ENCODE results near the gene CHL1. TPM values are rescaled to one million over a fixed set of nuclear protein-coding genes. Genes with fewer than 3 reads are reported as not detected.
"Not testable (repeated sequence)": the region's sequence is repeated elsewhere in the genome, so short reads cannot be mapped to it uniquely, and the experiment has no call there.

The CHL1 gene
- polyA plus RNA-seq, 3 donors = 1.7 to 17.1 (median 8.2) TPM

DNA sequence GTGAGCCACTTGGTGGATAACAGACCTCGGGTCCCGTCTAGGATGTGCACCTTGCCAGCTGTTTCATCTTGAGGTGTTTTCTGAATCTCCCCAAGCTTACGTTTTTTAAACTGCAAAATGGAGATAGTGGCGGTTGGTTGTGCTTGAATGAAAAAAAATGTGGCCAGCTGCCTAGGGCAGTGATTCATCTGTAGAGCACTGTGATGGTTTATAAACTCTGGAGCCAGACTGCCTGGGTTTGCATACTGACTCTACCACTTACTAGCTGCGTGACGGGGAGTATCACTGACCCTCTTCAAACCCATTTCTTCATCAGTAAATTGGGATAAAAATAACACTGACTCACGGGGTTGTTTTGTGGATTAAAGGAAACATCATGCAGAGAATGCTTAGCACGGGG, 159.1 kb downstream of the CHL1 start:
- WGBS, 3 donors = 55 to 63% (median 56%) methylated on average over 8 of the region's 8 CpGs
- H3K27ac ChIP-seq (ENCODE audit: low read depth, low read length) = no peak overlapping the region

- no peak overlapping the region for H3K27ac ChIP-seq (ENCODE audit: low read depth, low read length)
- whole genome bisulfite sequencing, 3 donors = 44 to 52% (median 47%) methylated on average over 4 of the region's 4 CpGs
Measured at GRCh38 chr3:356952-357351, 160.4 kb downstream of the CHL1 start.

DNA sequence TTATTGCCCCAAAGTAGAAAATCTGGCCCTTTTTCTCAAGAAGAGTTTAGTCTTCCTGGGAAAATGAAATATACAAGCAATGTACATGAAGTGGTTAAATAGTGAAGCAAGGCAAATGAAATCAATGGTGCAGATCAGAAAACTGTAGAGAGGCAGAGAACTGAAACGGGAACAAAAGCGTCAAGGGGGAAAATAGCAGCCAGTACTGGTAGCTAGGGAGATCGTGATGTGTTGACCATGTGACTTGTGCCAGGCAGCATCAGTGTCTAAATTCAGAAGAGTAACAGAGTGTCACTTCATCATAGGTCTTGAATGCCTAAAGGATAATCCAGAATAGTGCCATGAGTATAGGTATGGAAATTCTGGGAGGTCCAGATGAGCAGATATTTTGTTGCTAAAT, 163.1 kb downstream of the CHL1 start:
- H3K27ac ChIP-seq (ENCODE audit: low read depth, low read length) = no peak overlapping the region
- 43 to 62% (median 56%) methylated on average over 3 of the region's 3 CpGs for WGBS, 3 donors

- WGBS, 3 donors = 71 to 85% (median 82%) methylated on average over 6 of the region's 6 CpGs
Measured at GRCh38 chr3:362681-363338, 166.2 kb downstream of the CHL1 start.

GRCh38 chr3:364287-364686, 167.7 kb downstream of the CHL1 start:
- WGBS, 3 donors = 75 to 85% (median 79%) methylated on average over 4 of the region's 4 CpGs
- H3K27ac ChIP-seq (ENCODE audit: low read depth, low read length) = no peak overlapping the region

More at GRCh38 chr3:362681-363338, 166.2 kb downstream of the CHL1 start:
- no peak overlapping the region for H3K27ac ChIP-seq (ENCODE audit: low read depth, low read length)

- H3K27ac ChIP-seq (ENCODE audit: low read depth, low read length) = no peak overlapping the region
- 23 to 68% (median 68%) methylated on average over 1 of the region's 1 CpG for WGBS, 3 donors
Measured at GRCh38 chr3:365268-365667, 168.7 kb downstream of the CHL1 start.

DNA sequence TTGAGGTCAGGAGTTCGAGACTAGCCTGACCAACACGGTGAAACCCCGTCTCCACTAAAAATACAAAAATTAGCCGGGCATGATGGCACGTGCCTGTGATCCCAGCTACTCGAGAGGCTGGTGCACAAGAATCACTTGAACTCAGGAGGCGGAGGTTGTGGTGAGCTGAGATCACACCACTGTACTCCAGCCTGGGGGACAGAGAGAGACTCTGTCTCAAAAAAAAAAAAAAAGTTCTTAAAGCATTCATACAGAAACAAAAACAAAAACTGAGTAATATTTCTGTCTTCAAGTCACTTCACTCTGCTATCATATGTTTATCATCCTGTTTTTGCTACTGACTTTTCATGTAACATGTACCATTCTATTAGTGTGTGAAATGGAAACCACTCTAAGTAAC, 169.7 kb downstream of the CHL1 start:
- not testable (repeated sequence) for H3K27ac ChIP-seq (ENCODE audit: low read depth, low read length)
- 82 to 89% (median 87%) methylated on average over 7 of the region's 7 CpGs for WGBS, 3 donors

DNA sequence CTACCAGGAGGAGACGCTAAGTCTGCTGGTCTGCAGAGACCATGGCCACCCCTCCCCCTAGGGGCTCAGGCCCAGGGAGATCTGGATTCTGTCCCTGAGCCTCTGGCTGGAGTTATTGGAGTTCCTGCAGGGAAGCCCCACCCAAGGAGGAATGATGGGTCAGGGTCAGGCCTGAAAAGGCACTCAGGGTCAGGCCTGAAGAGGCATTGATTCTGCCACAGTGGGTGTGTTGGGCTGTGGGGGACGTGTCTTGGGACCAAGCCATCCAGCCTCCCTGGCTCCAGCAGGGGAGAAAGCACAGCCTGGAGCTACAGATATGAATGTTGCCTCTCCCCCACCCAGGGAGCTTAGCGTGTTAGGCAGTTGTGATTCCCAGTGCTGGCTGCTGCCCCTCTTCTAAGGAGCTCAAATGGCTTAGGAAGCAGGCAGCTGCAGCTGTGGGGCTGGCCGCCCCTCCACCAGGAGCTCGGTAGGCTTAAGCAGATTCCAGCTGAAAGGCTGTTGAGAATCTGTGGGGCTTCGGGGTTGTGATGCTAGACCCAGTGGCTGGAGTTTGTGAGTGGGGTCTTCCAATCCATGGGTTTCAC, 176.7 kb downstream of the CHL1 start:
- WGBS, 3 donors = 59 to 73% (median 62%) methylated on average over 6 of the region's 6 CpGs
- H3K27ac ChIP-seq (ENCODE audit: low read depth, low read length) = no peak overlapping the region

DNA sequence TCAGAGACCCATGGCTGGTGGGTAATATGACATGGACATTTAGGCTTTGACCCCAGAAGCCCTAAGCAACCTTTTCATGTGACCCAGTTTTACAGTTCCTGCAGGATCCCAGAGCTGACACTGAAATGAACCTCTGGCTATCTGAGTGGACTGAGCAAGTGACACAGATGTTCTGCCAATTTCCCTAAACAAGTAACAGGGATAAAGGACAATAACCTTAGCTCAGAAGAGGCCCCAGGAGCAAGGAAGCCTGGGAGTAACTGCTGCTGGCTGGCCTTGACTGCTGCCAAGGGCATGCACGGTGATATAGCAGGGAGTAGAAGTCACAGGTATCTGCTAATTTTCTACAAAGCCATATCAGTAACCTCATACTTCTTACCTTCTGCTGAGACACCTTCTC, 177.9 kb downstream of the CHL1 start:
- H3K27ac ChIP-seq (ENCODE audit: low read depth, low read length) = no peak overlapping the region
- WGBS, 3 donors = 11 to 68% (median 67%) methylated on average over 1 of the region's 1 CpG

DNA sequence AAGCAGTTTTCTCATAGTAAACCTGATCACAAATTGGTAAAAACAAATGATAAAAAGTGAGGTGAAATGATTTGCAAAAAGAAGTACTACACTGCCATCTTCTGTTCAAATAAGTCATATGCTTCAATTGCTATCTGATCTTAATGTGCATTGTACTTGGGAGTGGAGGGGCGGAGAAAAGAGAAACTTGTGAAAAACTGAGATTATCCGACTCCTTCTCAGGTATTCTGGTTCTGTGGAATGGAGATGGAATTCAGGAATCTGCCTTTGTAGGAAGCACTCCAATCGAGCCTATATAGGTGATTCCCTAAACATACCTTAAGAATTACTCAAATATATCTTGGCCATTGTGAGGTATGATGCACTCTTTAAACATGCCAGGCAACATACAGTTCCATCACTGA, 180.6 kb downstream of the CHL1 start:
- H3K27ac ChIP-seq (ENCODE audit: low read depth, low read length) = no peak overlapping the region
- 19 to 35% (median 28%) methylated on average over 3 of the region's 3 CpGs for WGBS, 3 donors

DNA sequence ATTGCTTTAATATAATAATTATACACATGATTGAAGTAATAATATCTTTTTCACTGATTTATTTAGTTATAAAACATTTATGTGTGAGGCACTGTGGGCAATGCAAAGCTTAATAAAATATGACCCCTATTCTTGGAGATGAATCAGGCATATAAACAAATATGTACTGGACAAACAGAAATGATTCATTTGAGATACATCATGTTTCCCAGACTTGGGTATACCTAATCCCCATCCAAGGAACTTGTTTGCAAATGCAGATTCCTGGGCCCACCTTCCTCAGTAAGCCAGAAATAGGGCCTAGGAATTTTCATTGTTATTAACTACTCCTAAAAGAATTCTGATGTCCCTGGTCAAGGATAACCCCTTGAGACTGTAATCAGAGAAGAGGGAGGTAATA, 184.2 kb downstream of the CHL1 start:
- no peak overlapping the region for H3K27ac ChIP-seq (ENCODE audit: low read depth, low read length)

DNA sequence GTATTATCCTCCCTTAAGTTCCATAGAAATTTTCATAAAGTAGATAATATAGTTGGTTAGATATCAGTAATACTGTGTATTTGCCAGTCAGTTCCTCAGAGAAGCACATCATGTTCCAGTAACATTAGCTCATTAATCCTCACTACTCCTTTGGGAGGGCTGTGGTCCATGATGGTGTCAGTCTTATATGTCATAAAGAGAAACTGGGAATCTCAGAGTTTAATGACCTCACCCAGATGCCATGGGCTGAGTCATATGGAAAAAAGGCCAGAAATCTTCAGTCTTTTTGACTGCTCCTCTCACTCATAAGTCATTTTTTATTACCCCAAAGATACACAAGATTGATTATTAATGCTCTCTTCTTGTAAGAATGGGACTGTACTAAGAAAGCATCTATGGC, 188.6 kb downstream of the CHL1 start:
- H3K27ac ChIP-seq (ENCODE audit: low read depth, low read length) = no peak overlapping the region

DNA sequence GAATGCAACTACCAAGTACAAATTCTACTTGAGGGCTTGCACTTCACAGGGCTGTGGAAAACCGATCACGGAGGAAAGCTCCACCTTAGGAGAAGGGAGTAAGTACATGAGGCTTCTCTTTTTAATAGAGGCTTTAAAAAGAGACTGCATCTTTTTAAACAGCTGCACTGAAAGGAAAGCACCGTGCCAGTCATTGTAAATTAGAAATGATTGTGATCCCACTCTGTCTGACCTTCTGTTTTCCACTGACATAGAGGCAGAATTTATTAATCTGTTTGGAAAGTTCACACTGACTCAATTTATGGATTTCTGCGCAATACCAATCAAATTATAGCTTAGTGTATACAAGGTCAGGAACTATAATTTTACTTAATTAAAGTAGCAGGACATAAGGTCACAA, 198.2 kb downstream of the CHL1 start:
- H3K27ac ChIP-seq (ENCODE audit: low read depth, low read length) = no peak overlapping the region
- WGBS, 3 donors = 56 to 71% (median 61%) methylated on average over 4 of the region's 4 CpGs

GRCh38 chr3:396293-396692, 199.7 kb downstream of the CHL1 start:
- H3K27ac ChIP-seq (ENCODE audit: low read depth, low read length) = no peak overlapping the region
- 67 to 83% (median 76%) methylated on average over 3 of the region's 3 CpGs for WGBS, 3 donors

DNA sequence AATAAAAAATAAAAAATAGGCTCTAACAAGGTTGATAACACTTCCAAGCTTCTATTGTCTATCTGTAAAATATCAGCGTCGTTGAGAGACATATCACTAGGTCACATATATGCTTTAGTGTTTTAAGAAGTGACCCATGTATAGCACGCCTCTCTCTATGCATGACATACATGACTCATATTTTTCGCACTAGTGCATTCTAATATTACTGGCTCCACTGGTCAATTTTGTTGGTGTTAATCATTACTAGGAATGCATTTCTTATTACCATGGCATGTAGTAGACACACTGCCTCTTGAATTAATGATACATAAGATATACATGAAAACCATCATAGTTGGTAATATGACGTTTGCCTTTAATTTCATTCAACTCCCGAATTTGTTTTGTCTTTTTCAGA, 203.1 kb downstream of the CHL1 start:
- 81 to 87% (median 86%) methylated on average over 6 of the region's 6 CpGs for WGBS, 3 donors
- no peak overlapping the region for H3K27ac ChIP-seq (ENCODE audit: low read depth, low read length)

DNA sequence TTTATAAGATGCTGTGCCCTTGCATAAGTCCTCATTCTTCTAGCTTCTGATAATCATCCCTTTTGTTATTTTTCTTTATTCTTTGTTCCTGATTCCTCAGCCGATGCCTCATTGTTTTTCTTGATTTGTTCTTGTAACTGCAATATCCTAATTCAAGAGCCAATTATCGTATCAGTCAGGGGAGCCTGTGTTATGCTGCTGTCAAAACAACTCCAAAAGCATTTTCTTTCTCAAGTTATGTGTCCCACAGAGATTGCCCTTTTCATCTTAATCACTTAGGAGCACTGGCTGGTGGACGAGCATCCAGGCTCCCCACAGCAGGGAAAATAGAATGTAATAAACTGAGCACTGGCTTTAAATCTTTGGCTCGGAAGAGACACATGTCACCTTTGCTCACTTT, 207.3 kb downstream of the CHL1 start:
- no peak overlapping the region for H3K27ac ChIP-seq (ENCODE audit: low read depth, low read length)
- WGBS, 3 donors = 72 to 78% (median 75%) methylated on average over 4 of the region's 4 CpGs

DNA sequence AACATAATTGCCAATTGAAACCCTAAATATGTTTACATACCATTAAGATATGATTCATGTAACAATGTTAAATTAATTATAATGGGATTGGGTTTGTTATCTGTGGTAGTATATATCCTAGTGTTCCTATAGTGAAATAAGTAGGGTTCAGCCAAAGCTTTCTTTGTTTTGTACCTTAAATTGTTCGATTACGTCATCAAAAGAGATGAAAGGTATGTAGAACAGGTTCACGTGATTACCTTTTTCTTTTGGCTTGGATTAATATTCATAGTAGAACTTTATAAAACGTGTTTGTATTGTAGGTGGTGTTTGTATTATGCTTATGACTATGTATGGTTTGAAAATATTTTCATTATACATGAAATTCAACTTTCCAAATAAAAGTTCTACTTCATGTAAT, 212.4 kb downstream of the CHL1 start:
- H3K27ac ChIP-seq (ENCODE audit: low read depth, low read length) = no peak overlapping the region
- WGBS, 3 donors = 68 to 77% (median 76%) methylated on average over 4 of the region's 4 CpGs

- 30 to 41% (median 31%) methylated on average over 2 of the region's 2 CpGs for WGBS, 3 donors
- H3K27ac ChIP-seq (ENCODE audit: low read depth, low read length) = no peak overlapping the region
Measured at GRCh38 chr3:411226-411625, 214.7 kb downstream of the CHL1 start.

GRCh38 chr3:414063-414462, 217.5 kb downstream of the CHL1 start:
- no peak overlapping the region for H3K27ac ChIP-seq (ENCODE audit: low read depth, low read length)

DNA sequence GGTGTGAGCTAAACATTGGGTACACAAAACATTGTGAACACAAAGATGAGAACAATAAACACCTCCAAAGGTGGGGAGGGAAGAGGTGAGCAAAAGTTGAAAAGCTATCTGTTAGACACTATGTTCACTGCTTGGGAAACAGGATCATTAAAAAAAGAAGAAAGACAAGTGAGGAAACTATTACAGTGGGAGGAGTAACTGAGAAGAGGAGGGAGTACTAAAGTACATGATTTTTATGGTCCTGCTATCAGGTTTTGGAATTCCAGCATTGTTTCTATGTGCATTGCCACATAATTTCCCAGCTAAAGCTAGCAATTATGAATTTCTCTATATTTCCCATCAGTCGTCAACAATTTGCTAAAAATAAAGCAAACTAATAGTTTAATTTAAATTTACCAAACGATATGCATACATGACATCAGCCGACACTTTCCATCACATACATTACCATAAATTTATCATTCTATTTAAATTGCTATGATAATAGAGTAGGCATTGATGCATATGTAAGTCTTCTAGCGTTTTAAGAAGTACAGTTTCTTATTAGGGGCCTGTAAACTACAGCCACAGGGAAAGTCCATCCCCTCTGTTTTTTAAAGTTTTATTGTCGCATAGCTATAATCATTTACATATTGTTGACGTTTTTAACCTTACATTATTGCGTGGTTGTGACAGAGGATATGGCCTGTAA, 221.8 kb downstream of the CHL1 start:
- no peak overlapping the region for H3K27ac ChIP-seq (ENCODE audit: low read depth, low read length)
- 51 to 74% (median 71%) methylated on average over 7 of the region's 7 CpGs for WGBS, 3 donors
